GM12878 (cell line): ENCODE measurements around the gene JHY. TPM values are rescaled to one million over a fixed set of nuclear protein-coding genes. Genes with fewer than 3 reads are reported as not detected.

Experiments used
- ATAC-seq: fragments of 200-7000 bp; cut with Tn5 transposase; 3 replicates; pipeline ENCODE4 v1.9.1; 2020; ENCODE audit warnings: mild to moderate bottlenecking, moderate library complexity
- BruUV-seq: library from RNA; stranded (reverse); fragments of 400-500 nt; replicated peaks from 2 replicates; lab custom pipeline; 2021; lab: Mats Ljungman, UMichigan
- CTCF ChIA-PET: fragments of 300-600 bp; sonication (Branson Sonifier 250); formaldehyde crosslinking; extraction: SDS; loops from one replicate; lab custom pipeline; 2021; ENCODE audit warnings: inconsistent platforms; lab: Yijun Ruan, JAX
- POLR2A ChIA-PET: fragments of 350-600 bp; formaldehyde crosslinking; extraction: SDS; loops from one replicate; lab custom pipeline; 2021; ENCODE audit warnings: inconsistent platforms; lab: Charles Lee
- RAD21 ChIA-PET: fragments of 300-600 bp; sonication (Branson Sonifier 250); formaldehyde crosslinking; loops from one replicate; lab custom pipeline; 2023; ENCODE audit warnings: antibody characterized with exemption; ENCODE audit not compliant: unreplicated experiment; lab: Charles Lee
- SMC1A ChIA-PET: fragments of 300-600 bp; sonication (Branson Sonifier 250); formaldehyde crosslinking; loops from one replicate; lab custom pipeline; 2023; ENCODE audit not compliant: unreplicated experiment, uncharacterized antibody; lab: Charles Lee
- DNase-seq: peaks from one replicate; pipeline ENCODE4 v3.0.0-alpha.2; 2011; ENCODE audit warnings: low read depth, low spot score
- FAIRE-seq: peaks from 3 replicates; lab custom pipeline; 2011; peaks lifted over from hg19 to GRCh38; lab: Jason Lieb, UNC
- H2AFZ ChIP-seq: 2 replicates; pipeline ENCODE4 v1.6.0; 2011; ENCODE audit warnings: low read depth, low read length, control low read depth; ENCODE audit not compliant: control insufficient read depth
- H3K27ac ChIP-seq: 2 replicates; pipeline ENCODE4 v1.5.1; 2011; ENCODE audit warnings: control low read depth; ENCODE audit not compliant: control insufficient read depth, insufficient read depth
- H3K27me3 ChIP-seq, 2 experiments: replicated peaks in 1 of 2; 2 replicates each; pipeline versions ENCODE4 v1.6.0 to v1.6.1; 2011; ENCODE audit warnings: low read length in 1 of 2; ENCODE audit not compliant: control insufficient read depth in 2 of 2, insufficient read depth in 2 of 2
- H3K36me3 ChIP-seq, 2 experiments: 2 replicates each; pipeline ENCODE4 v1.5.1; 2011; ENCODE audit warnings: low read length in 1 of 2; ENCODE audit not compliant: control insufficient read depth in 2 of 2, insufficient read depth in 2 of 2
- H3K4me1 ChIP-seq: 2 replicates; pipeline ENCODE4 v1.6.1; 2011; ENCODE audit warnings: mild to moderate bottlenecking, low read length, moderate library complexity, mixed read lengths; ENCODE audit not compliant: control insufficient read depth, insufficient read depth
- H3K4me2 ChIP-seq: 2 replicates; pipeline ENCODE4 v1.6.0; 2011; ENCODE audit warnings: control low read depth; ENCODE audit not compliant: control insufficient read depth, insufficient read depth
- H3K4me3 ChIP-seq: fragments of 200-600 bp; sonication (generic); 2 replicates; pipeline ENCODE4 v1.5.1; 2016
- H3K79me2 ChIP-seq: 2 replicates; pipeline ENCODE4 v1.6.0; 2011; ENCODE audit warnings: low read length; ENCODE audit not compliant: control insufficient read depth, insufficient read depth
- H3K9ac ChIP-seq: 2 replicates; pipeline ENCODE4 v1.8.0; 2011; ENCODE audit warnings: low read length, control low read depth, mixed read lengths; ENCODE audit not compliant: control insufficient read depth, insufficient read depth
- H3K9me3 ChIP-seq: replicated peaks from 3 replicates; pipeline ENCODE4 v1.5.1; 2011; ENCODE audit warnings: mild to moderate bottlenecking, low read length; ENCODE audit not compliant: control insufficient read depth, insufficient read depth
- H4K20me1 ChIP-seq: 2 replicates; pipeline ENCODE4 v1.6.0; 2011; ENCODE audit not compliant: control insufficient read depth, insufficient read depth
- ESRRA ChIP-seq: IDR thresholded peaks from 2 replicates; pipeline ENCODE4 v1.6.1; 2012; ENCODE audit warnings: mild to moderate bottlenecking, low read length, improper control_type of control experiment
- MEF2B ChIP-seq: fragments of 450-650 bp; IDR thresholded peaks from 2 replicates; pipeline ENCODE4 v1.6.1; 2018; ENCODE audit warnings: mild to moderate bottlenecking, moderate library complexity; ENCODE audit not compliant: partially characterized antibody, poor library complexity, severe bottlenecking
- MXI1 ChIP-seq: fragments of 150-350 bp; IDR thresholded peaks from 2 replicates; pipeline ENCODE4 v1.6.1; 2011; ENCODE audit warnings: low read depth, mild to moderate bottlenecking, inconsistent platforms, low read length, improper control_type of control experiment
- NFIC ChIP-seq: IDR thresholded peaks from 2 replicates; pipeline ENCODE4 v1.6.1; 2012; ENCODE audit warnings: low read depth, mild to moderate bottlenecking, inconsistent platforms, low read length, moderate library complexity
- PAX5 ChIP-seq: IDR thresholded peaks from 2 replicates; pipeline ENCODE4 v1.6.1; 2011; ENCODE audit warnings: low read depth, low read length, borderline replicate concordance
- POLR2AphosphoS5 ChIP-seq: IDR thresholded peaks from 2 replicates; pipeline ENCODE4 v1.6.1; 2011; ENCODE audit warnings: mild to moderate bottlenecking, low read length, inconsistent platforms
- SMARCA5 ChIP-seq: fragments of 450-650 bp; IDR thresholded peaks from 2 replicates; pipeline ENCODE4 v1.6.1; 2017; ENCODE audit warnings: mild to moderate bottlenecking
- SMC3 ChIP-seq: IDR thresholded peaks from 2 replicates; pipeline ENCODE4 v1.6.1; 2011; ENCODE audit warnings: low read length, improper control_type of control experiment, borderline replicate concordance
- ZSCAN29 ChIP-seq: fragments of 450-650 bp; IDR thresholded peaks from 2 replicates; pipeline ENCODE4 v1.6.1; 2017; ENCODE audit warnings: mild to moderate bottlenecking, moderate library complexity
- WGBS: methylation state at CpG from one replicate; pipeline ENCODE4 v1.1.6; 2016; ENCODE audit warnings: low lambda C conversion rate; ENCODE audit not compliant: insufficient replicate concordance, insufficient coverage; ENCODE audit errors: missing lambda C conversion rate; 5-methylcytosine and 5-hydroxymethylcytosine counted together
- in situ Hi-C: fragments of 300-500 bp; cut with MboI; formaldehyde crosslinking; loops from 9 replicates; pipeline ENCODE4 v1.14.3; 2018; ENCODE audit warnings: mixed read lengths
- intact Hi-C: fragments of 100-400 bp; cut with micrococcal nuclease; formaldehyde crosslinking; loops from one replicate; pipeline ENCODE4 v1.14.2; 2022; ENCODE audit not compliant: unreplicated experiment
- polyA plus RNA-seq, 11 experiments: library from polyadenylated mRNA; depleted of rRNA in 4 of 11; unstranded in 6 of 11; stranded (reverse) in 5 of 11; fragments of >200 nt; fragmentation: Nextera tagmentation in 4 of 11; fragmentation: Illumina TruSeq in 1 of 11; extraction: Ambion mirVana in 4 of 11; extraction: Trizol in 1 of 11; gene quantifications; 1 replicate in 1 of 11; 2 replicates in 10 of 11; pipeline versions ENCODE4 v1.2.1 to v1.2.3, GENCODE V29; 2011 to 2016; ENCODE audit warnings: inconsistent platforms in 2 of 11, missing spikeins in 2 of 11, low read depth in 1 of 11
- total RNA-seq, 4 experiments: library from RNA; depleted of rRNA in 3 of 4; stranded (reverse); fragments of >200 nt in 3 of 4; fragmentation: Illumina TruSeq in 1 of 4; extraction: Trizol in 1 of 4; gene quantifications; 2 replicates each; pipeline versions ENCODE4 v1.2.1 to v1.2.3, GENCODE V29; 2013 to 2021
- TF ChIP-seq, protein P1 (sequence below): fragments of 450-650 bp; IDR thresholded peaks from 2 replicates; pipeline ENCODE4 v1.6.1; 2016; ENCODE audit warnings: mild to moderate bottlenecking
- TF ChIP-seq, protein P2 (sequence below): fragments of 450-650 bp; IDR thresholded peaks from 2 replicates; pipeline ENCODE4 v1.6.1; 2014; ENCODE audit warnings: mild to moderate bottlenecking
- TF ChIP-seq, protein P3 (sequence below): IDR thresholded peaks from 2 replicates; pipeline ENCODE4 v1.6.1; 2012; ENCODE audit warnings: low read depth, low read length, improper control_type of control experiment

Gene JHY
- total and polyA plus RNA-seq, 10 of the 15 experiments (the other 5 are each of a cell fraction or from before 2014, with no cell fraction given): 0.90 to 7.1 (median 5.5) TPM

DNA sequence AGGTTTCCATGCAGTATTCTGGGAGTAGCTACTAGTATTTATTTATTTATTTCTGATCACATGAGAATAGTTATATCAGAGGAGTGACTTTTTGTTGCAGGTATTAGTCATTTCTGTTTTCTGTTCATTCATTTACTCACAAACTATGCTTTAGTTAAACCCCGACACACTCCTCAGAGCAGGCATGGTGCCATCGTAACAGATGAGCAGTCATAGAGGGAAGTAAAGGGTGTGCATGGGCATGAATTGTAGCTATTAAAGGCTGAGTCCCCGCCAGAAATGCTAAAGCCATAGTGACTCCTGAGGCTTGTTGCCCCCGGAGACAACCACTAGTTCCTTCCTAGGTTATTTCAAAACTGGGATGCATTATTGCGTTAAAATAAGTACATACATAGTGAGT, 10.6 kb downstream of the JHY start:
- POLR2A ChIA-PET: interaction anchor here (1.0 to 2.2 kb wide), 3 partner anchors 8 to 17 kb away, joined by 3 to 8 read pairs (median 5); partner anchors contain the start of gene JHY
- H3K4me1 ChIP-seq: no peaks in the 10 kb centered on the region
- no peak overlapping the region for H3K9ac ChIP-seq
- no peaks in the 10 kb centered on the region for H3K27me3 ChIP-seq
- H3K4me3 ChIP-seq: no peak overlapping the region
- CTCF ChIA-PET: interaction anchor here (0.6 to 2.4 kb wide), 6 partner anchors 10 to 160 kb away, joined by 3 to 10 read pairs (median 4); no protein-coding TSS in a partner anchor
- SMC1A ChIA-PET: interaction anchor here (0.8 to 4.4 kb wide), 11 partner anchors 8 to 170 kb away, joined by 3 to 33 read pairs (median 7); no protein-coding TSS in a partner anchor
- BruUV-seq: no TSS peak
- H4K20me1 ChIP-seq: no peaks in the 10 kb centered on the region
- in situ Hi-C loops: no loop called here
- ATAC-seq: peak; percentile 90
- intact Hi-C loops: no loop called here
- H3K36me3 ChIP-seq: no peaks in the 10 kb centered on the region; a peak in 1 of 4 replicates
- no peak overlapping the region for H3K4me2 ChIP-seq
- 45% methylated on average over 5 of the region's 5 CpGs for WGBS
- FAIRE-seq: no peak
- TF ChIP-seq NFIC: no peak
- no peak for TF ChIP-seq SMARCA5
- no peak for TF ChIP-seq MXI1
- no peak for TF ChIP-seq SMC3
- TF ChIP-seq, protein P1, sequence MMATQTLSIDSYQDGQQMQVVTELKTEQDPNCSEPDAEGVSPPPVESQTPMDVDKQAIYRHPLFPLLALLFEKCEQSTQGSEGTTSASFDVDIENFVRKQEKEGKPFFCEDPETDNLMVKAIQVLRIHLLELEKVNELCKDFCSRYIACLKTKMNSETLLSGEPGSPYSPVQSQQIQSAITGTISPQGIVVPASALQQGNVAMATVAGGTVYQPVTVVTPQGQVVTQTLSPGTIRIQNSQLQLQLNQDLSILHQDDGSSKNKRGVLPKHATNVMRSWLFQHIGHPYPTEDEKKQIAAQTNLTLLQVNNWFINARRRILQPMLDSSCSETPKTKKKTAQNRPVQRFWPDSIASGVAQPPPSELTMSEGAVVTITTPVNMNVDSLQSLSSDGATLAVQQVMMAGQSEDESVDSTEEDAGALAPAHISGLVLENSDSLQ: no peak
- TF ChIP-seq, protein P2, sequence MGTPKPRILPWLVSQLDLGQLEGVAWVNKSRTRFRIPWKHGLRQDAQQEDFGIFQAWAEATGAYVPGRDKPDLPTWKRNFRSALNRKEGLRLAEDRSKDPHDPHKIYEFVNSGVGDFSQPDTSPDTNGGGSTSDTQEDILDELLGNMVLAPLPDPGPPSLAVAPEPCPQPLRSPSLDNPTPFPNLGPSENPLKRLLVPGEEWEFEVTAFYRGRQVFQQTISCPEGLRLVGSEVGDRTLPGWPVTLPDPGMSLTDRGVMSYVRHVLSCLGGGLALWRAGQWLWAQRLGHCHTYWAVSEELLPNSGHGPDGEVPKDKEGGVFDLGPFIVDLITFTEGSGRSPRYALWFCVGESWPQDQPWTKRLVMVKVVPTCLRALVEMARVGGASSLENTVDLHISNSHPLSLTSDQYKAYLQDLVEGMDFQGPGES: no peak
- TF ChIP-seq, protein P3, sequence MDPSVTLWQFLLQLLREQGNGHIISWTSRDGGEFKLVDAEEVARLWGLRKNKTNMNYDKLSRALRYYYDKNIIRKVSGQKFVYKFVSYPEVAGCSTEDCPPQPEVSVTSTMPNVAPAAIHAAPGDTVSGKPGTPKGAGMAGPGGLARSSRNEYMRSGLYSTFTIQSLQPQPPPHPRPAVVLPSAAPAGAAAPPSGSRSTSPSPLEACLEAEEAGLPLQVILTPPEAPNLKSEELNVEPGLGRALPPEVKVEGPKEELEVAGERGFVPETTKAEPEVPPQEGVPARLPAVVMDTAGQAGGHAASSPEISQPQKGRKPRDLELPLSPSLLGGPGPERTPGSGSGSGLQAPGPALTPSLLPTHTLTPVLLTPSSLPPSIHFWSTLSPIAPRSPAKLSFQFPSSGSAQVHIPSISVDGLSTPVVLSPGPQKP: no peak
- TF ChIP-seq PAX5: no peak
- no peak for TF ChIP-seq POLR2AphosphoS5
- TF ChIP-seq ZSCAN29: no peak
- no peak for TF ChIP-seq MEF2B
- no peak for TF ChIP-seq ESRRA
- RAD21 ChIA-PET: interaction anchor here (1.2 to 2.4 kb wide), 4 partner anchors 10 to 41 kb away, joined by 3 to 6 read pairs (median 4); no protein-coding TSS in a partner anchor
- no peak overlapping the region for H2AFZ ChIP-seq
- no peak for DNase-seq
- no peaks in the 10 kb centered on the region; the same call in 2 of the 3 replicates for H3K9me3 ChIP-seq
- H3K27ac ChIP-seq: no peak overlapping the region
- no peaks in the 10 kb centered on the region for H3K79me2 ChIP-seq
